Activated CD4-positive, alpha-beta memory T cell treated with anti-CD3 and anti-CD28 coated beads, Interleukin-2, amount 10 ng/mL, durations not matched to agents 7 days and 5 days (primary cell): ENCODE results near the gene MCF2L. TPM values are rescaled to one million over a fixed set of nuclear protein-coding genes. Genes with fewer than 3 reads are reported as not detected.

Source experiments
- CTCF ChIA-PET: fragments of 350-600 bp; sonication (Branson Sonifier 250); formaldehyde crosslinking; loops from one replicate; lab custom pipeline; 2021; ENCODE audit warnings: antibody characterized with exemption, inconsistent platforms; lab: Charles Lee
- POLR2A ChIA-PET: fragments of 350-600 bp; sonication (Branson Sonifier 250); formaldehyde crosslinking; loops from one replicate; lab custom pipeline; 2021; ENCODE audit warnings: antibody characterized with exemption; lab: Charles Lee
- DNase-seq: peaks from one replicate; pipeline ENCODE4 v3.0.0-alpha.2; 2020
- H3K27ac Mint-ChIP-seq: one replicate; pipeline ENCODE4 v1.8.0; 2021; ENCODE audit warnings: mild to moderate bottlenecking, mixed read lengths
- H3K27me3 Mint-ChIP-seq: one replicate; pipeline ENCODE4 v1.8.0; 2021; ENCODE audit warnings: mixed read lengths
- H3K36me3 Mint-ChIP-seq: one replicate; pipeline ENCODE4 v1.8.0; 2021; ENCODE audit warnings: low read depth, mixed read lengths
- H3K4me1 Mint-ChIP-seq: one replicate; pipeline ENCODE4 v1.8.0; 2021; ENCODE audit warnings: mixed read lengths
- H3K4me3 Mint-ChIP-seq: one replicate; pipeline ENCODE4 v1.8.0; 2021; ENCODE audit warnings: mild to moderate bottlenecking, mixed read lengths
- H3K9me3 Mint-ChIP-seq: one replicate; pipeline ENCODE4 v1.8.0; 2021; ENCODE audit warnings: mixed read lengths
- total RNA-seq, 2 experiments: library from RNA; stranded (reverse); gene quantifications; one replicate each; pipeline ENCODE4 v1.2.3, GENCODE V29; 2021

MCF2L gene
- total RNA-seq, 2 experiments from 2014 or later, result 0.33 to 0.86 TPM

- Mint-ChIP-seq H3K27ac (no peak overlapping the region), H3K4me3 (no peak overlapping the region), H3K36me3 (no peaks in the 10 kb centered on the region), H3K9me3 (no peaks in the 10 kb centered on the region), H3K4me1 (peaks cover under 1% of the 10 kb centered on the region), H3K27me3 (peaks cover 3% of the 10 kb centered on the region)
- ChIA-PET POLR2A (no interaction called here), CTCF (no interaction called here)
- DNase-seq, result no peak
These were observed 5.9 kb upstream of the MCF2L start for GRCh38 chr13:112962911-112963625.

DNA sequence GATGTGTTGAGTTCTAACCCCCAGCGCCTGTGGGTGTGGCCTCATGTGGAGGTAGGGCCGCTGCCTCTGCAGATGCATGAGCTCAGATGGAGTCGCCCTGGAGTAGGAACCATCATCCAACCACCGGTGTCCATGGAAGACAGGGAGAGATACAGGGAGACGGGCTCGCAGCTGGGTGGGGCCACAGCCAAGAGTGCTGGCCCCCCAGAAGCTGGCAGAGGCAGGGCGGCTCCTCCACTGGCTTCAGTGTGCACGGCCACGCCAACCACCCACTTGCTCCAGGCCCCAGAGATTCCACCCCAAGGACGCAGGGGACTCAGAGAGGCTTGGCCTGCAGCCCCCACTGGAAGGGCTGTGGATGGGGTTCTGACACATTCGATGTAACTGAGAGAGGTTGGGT lies 5.4 kb upstream of the MCF2L start:
- Mint-ChIP-seq H3K4me3 (no peak overlapping the region), H3K36me3 (no peaks in the 10 kb centered on the region), H3K4me1 (peaks cover 3% of the 10 kb centered on the region), H3K9me3 (no peaks in the 10 kb centered on the region), H3K27ac (no peak overlapping the region), H3K27me3 (peaks cover 5% of the 10 kb centered on the region)
- POLR2A ChIA-PET, result no interaction called here
- CTCF ChIA-PET, result no interaction called here
- no peak for DNase-seq

- Mint-ChIP-seq H3K36me3 (no peaks in the 10 kb centered on the region), H3K9me3 (no peaks in the 10 kb centered on the region), H3K27ac (no peak overlapping the region), H3K27me3 (peaks cover 14% of the 10 kb centered on the region), H3K4me3 (no peak overlapping the region), H3K4me1 (peaks cover 12% of the 10 kb centered on the region)
- no peak for DNase-seq
- POLR2A ChIA-PET, result no interaction called here
- CTCF ChIA-PET, result no interaction called here
These were observed 4.0 kb upstream of the MCF2L start for GRCh38 chr13:112964971-112965492.

DNA sequence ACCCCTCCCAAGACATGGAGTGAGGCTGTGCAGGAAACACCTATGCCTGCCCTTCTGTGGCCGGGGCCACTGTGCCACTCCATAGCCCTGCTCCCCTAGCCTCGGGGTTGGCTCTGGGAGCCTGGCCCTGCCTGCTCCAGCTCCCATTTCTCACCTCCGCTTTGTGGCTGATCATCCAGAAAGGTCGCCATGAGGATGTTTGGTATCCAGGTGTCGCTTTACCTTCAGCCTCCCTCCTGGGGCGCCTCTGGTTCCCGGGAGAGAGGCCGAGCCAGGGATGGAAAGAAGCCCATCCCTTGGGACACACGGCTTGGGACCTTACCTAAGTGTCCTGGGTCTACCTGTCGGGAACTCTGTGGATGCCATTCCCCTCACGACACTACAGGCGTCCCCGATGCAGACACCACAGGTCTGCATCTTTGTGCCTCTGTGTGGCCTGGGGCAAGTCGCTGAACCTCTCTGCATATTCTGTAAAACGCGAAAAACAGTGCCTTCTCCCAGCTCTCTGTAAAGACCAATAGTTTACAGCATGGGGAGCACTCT lies 3.4 kb upstream of the MCF2L start:
- Mint-ChIP-seq H3K4me1 (peaks cover 14% of the 10 kb centered on the region), H3K36me3 (no peaks in the 10 kb centered on the region), H3K9me3 (no peaks in the 10 kb centered on the region), H3K27me3 (peaks cover 20% of the 10 kb centered on the region), H3K27ac (no peak overlapping the region), H3K4me3 (no peak overlapping the region)
- no peak for DNase-seq
- POLR2A ChIA-PET, result no interaction called here
- CTCF ChIA-PET, result no interaction called here

GRCh38 chr13:112966776-112967175 lies 2.2 kb upstream of the MCF2L start:
- no peak for DNase-seq
- Mint-ChIP-seq H3K27me3 (peaks cover 30% of the 10 kb centered on the region), H3K9me3 (no peaks in the 10 kb centered on the region), H3K4me3 (no peak overlapping the region), H3K4me1 (peaks cover 14% of the 10 kb centered on the region), H3K27ac (no peak overlapping the region), H3K36me3 (no peaks in the 10 kb centered on the region)
- POLR2A ChIA-PET, result no interaction called here
- CTCF ChIA-PET, result no interaction called here

DNA sequence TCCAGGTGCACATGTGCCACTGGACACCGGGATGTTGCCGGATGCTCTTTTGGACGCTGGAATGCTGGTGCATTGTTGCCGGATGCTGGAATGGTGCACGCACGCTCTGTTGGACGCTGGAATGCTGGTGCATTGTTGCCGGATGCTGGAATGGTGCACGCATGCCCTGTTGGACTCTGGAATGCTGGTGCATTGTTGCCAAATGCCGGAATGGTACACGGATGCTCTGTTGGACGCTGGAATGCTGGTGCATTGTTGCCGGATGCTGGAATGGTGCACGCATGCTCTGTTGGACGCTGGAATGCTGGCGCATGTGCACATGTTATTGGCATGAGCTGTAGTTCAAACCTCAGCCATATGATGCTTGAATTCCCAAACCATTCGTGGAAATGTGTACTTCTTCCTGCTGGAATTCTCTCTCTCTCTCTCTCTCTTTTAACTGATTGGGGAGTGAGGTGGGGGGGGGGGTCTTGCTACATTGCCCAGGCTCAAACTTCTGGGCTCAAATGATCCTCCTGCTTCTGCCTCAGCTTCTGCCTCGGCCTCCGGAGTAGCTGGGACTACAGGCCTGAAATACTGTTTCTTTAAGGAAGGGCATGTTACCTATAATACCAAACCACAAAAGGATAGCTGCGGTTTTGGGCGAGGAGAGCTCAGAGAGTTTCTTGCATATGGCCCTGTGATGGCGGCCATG lies 1.2 kb upstream of the MCF2L start:
- Mint-ChIP-seq H3K9me3 (no peaks in the 10 kb centered on the region), H3K4me1 (peaks cover 14% of the 10 kb centered on the region), H3K27ac (no peak overlapping the region), H3K27me3 (peaks cover 30% of the 10 kb centered on the region), H3K4me3 (peak overlapping the region; percentile 46), H3K36me3 (no peaks in the 10 kb centered on the region)
- CTCF ChIA-PET, result interaction anchor here (1.2 kb wide), 1 partner anchor 62 kb away, joined by 3 read pairs; no protein-coding TSS in a partner anchor
- POLR2A ChIA-PET, result interaction anchor here (2.5 kb wide), 1 partner anchor 242 kb away, joined by 10 read pairs; the partner anchor contains the start of genes CUL4A and PCID2
- no peak for DNase-seq

DNA sequence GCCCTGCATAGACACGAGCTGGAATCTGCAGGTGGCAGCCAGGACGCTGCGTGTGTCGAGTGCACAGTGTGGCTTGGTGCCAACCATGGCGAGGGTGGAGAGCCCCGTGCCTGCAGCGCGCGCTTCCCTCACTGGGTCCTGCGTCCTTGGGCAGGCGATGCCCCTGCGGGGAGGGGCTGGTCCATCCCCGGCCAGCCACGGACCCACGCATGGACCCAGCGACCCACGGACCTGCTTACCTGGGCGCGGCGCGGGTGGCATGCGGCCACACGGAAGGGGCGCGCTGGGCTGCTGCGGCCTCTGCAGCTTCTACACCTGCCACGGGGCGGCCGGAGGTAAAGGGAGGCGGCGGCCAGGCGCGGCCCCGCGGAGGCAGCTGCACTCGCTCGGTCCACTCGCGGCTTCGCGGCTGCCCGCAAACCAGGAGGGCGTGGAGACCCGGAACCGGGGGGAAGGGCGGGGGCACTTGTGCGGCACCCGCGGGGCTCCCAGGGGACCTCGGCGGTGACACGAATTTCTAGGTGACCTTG lies 569 bp upstream of the MCF2L start:
- POLR2A ChIA-PET, result interaction anchor here (2.5 kb wide), 1 partner anchor 241 kb away, joined by 10 read pairs; the partner anchor contains the start of genes CUL4A and PCID2
- peaks cover 14% of the 10 kb centered on the region for H3K4me1 Mint-ChIP-seq

GRCh38 chr13:112969692-112970338 lies 801 bp downstream of the MCF2L start:
- no peaks in the 10 kb centered on the region for H3K36me3 Mint-ChIP-seq
- H3K4me3 Mint-ChIP-seq, result peak overlapping the region; percentile 64
- ChIA-PET POLR2A (interaction anchor here (2.5 kb wide), 1 partner anchor 240 kb away, joined by 10 read pairs; the partner anchor contains the start of genes CUL4A and PCID2), CTCF (interaction anchor here (1.2 kb wide), 1 partner anchor 27 kb away, joined by 5 read pairs; no protein-coding TSS in a partner anchor)
- no peak overlapping the region for H3K27ac Mint-ChIP-seq
- peaks cover 14% of the 10 kb centered on the region for H3K4me1 Mint-ChIP-seq
- H3K27me3 Mint-ChIP-seq, result peaks cover 30% of the 10 kb centered on the region
- DNase-seq, result no peak
- H3K9me3 Mint-ChIP-seq, result no peaks in the 10 kb centered on the region

More for the DNA sequence above, 569 bp upstream of the MCF2L start:
- peaks cover 30% of the 10 kb centered on the region for H3K27me3 Mint-ChIP-seq
- H3K27ac Mint-ChIP-seq, result no peak overlapping the region
- peak overlapping the region; percentile 46 for H3K4me3 Mint-ChIP-seq
- H3K36me3 Mint-ChIP-seq, result no peaks in the 10 kb centered on the region
- peak; percentile 23 for DNase-seq
- CTCF ChIA-PET, result interaction anchor here (1.2 kb wide), 1 partner anchor 62 kb away, joined by 3 read pairs; no protein-coding TSS in a partner anchor
- no peaks in the 10 kb centered on the region for H3K9me3 Mint-ChIP-seq

- no peaks in the 10 kb centered on the region for H3K9me3 Mint-ChIP-seq
- H3K36me3 Mint-ChIP-seq, result no peaks in the 10 kb centered on the region
- no peak overlapping the region for H3K4me3 Mint-ChIP-seq
- H3K27me3 Mint-ChIP-seq, result peaks cover 30% of the 10 kb centered on the region
- no peak for DNase-seq
- H3K27ac Mint-ChIP-seq, result no peak overlapping the region
- peaks cover 14% of the 10 kb centered on the region for H3K4me1 Mint-ChIP-seq
- ChIA-PET CTCF (interaction anchor here (1.2 kb wide), 1 partner anchor 28 kb away, joined by 5 read pairs; no protein-coding TSS in a partner anchor), POLR2A (no interaction called here)
These were observed 1.7 kb downstream of the MCF2L start for GRCh38 chr13:112970552-112971287.

GRCh38 chr13:112971288-112971643 lies 2.3 kb downstream of the MCF2L start:
- POLR2A ChIA-PET, result no interaction called here
- no peak overlapping the region for H3K27ac Mint-ChIP-seq
- CTCF ChIA-PET, result no interaction called here

GRCh38 chr13:112972258-112972657 lies 3.2 kb downstream of the MCF2L start:
- no peaks in the 10 kb centered on the region for H3K36me3 Mint-ChIP-seq
- H3K4me1 Mint-ChIP-seq, result peaks cover 14% of the 10 kb centered on the region
- H3K4me3 Mint-ChIP-seq, result no peak overlapping the region
- H3K27ac Mint-ChIP-seq, result no peak overlapping the region
- POLR2A ChIA-PET, result no interaction called here
- no peaks in the 10 kb centered on the region for H3K9me3 Mint-ChIP-seq
- CTCF ChIA-PET, result no interaction called here
- peaks cover 30% of the 10 kb centered on the region for H3K27me3 Mint-ChIP-seq
- DNase-seq, result no peak

More at GRCh38 chr13:112971288-112971643, 2.3 kb downstream of the MCF2L start:
- Mint-ChIP-seq H3K36me3 (no peaks in the 10 kb centered on the region), H3K4me3 (no peak overlapping the region), H3K9me3 (no peaks in the 10 kb centered on the region), H3K27me3 (peaks cover 30% of the 10 kb centered on the region), H3K4me1 (peaks cover 14% of the 10 kb centered on the region)
- DNase-seq, result no peak
